ENCODE measurements around the gene FBRSL1.

- TF ChIP-seq, protein P1, sequence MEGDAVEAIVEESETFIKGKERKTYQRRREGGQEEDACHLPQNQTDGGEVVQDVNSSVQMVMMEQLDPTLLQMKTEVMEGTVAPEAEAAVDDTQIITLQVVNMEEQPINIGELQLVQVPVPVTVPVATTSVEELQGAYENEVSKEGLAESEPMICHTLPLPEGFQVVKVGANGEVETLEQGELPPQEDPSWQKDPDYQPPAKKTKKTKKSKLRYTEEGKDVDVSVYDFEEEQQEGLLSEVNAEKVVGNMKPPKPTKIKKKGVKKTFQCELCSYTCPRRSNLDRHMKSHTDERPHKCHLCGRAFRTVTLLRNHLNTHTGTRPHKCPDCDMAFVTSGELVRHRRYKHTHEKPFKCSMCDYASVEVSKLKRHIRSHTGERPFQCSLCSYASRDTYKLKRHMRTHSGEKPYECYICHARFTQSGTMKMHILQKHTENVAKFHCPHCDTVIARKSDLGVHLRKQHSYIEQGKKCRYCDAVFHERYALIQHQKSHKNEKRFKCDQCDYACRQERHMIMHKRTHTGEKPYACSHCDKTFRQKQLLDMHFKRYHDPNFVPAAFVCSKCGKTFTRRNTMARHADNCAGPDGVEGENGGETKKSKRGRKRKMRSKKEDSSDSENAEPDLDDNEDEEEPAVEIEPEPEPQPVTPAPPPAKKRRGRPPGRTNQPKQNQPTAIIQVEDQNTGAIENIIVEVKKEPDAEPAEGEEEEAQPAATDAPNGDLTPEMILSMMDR (IDR thresholded peaks at IDR 0.05): no peak
- no peak for TF ChIP-seq EZH2 (IDR thresholded peaks at IDR 0.05; ENCODE audit: borderline replicate concordance, insufficient read depth, low read depth, low read length, poor library complexity, severe bottlenecking)
Observed at GRCh38 chr12:132556801-132557200, 66.8 kb downstream of the FBRSL1 start.
